MM.1S (cell line): ENCODE results near the gene PSMD8.

Experiments used
- DNase-seq: peaks from one replicate; pipeline ENCODE4 v3.0.0-alpha.2; 2015
- H2AFZ ChIP-seq: fragments of 300-600 bp; sonication (generic); 2 replicates; pipeline ENCODE4 v1.6.0; 2016; ENCODE audit warnings: antibody characterized with exemption, low read length
- H3F3A ChIP-seq: fragments of 300-600 bp; sonication (generic); 2 replicates; pipeline ENCODE4 v1.6.1; 2016; ENCODE audit warnings: mild to moderate bottlenecking, antibody characterized with exemption, low read length, moderate library complexity, mixed read lengths; ENCODE audit not compliant: insufficient read depth
- H3K27ac ChIP-seq: fragments of 300-600 bp; sonication (generic); 2 replicates; pipeline ENCODE4 v1.5.1; 2016; ENCODE audit warnings: mild to moderate bottlenecking, low read length
- H3K27me3 ChIP-seq: fragments of 300-600 bp; sonication (generic); replicated peaks from 2 replicates; pipeline ENCODE4 v1.6.0; 2016; ENCODE audit warnings: low read length; ENCODE audit not compliant: insufficient read depth
- H3K36me3 ChIP-seq: fragments of 300-600 bp; sonication (generic); replicated peaks from 2 replicates; pipeline ENCODE4 v1.6.1; 2016; ENCODE audit warnings: mild to moderate bottlenecking, low read length, mixed read lengths; ENCODE audit not compliant: insufficient read depth
- H3K4me1 ChIP-seq: fragments of 300-600 bp; sonication (generic); 2 replicates; pipeline ENCODE4 v1.6.1; 2016; ENCODE audit warnings: low read length, mixed read lengths
- H3K4me2 ChIP-seq: fragments of 300-600 bp; sonication (generic); 2 replicates; pipeline ENCODE4 v1.6.0; 2016; ENCODE audit warnings: low read depth, low read length
- H3K4me3 ChIP-seq: fragments of 300-600 bp; sonication (generic); 2 replicates; pipeline ENCODE4 v1.5.1; 2016; ENCODE audit warnings: low read length, mixed read lengths
- H3K79me2 ChIP-seq: fragments of 300-600 bp; sonication (generic); 2 replicates; pipeline ENCODE4 v1.6.1; 2016; ENCODE audit warnings: mixed run types, low read length, mixed read lengths
- H3K9ac ChIP-seq: fragments of 300-600 bp; sonication (generic); 2 replicates; pipeline ENCODE4 v1.6.1; 2016; ENCODE audit warnings: low read length, mixed read lengths
- H3K9me2 ChIP-seq: fragments of 300-600 bp; sonication (generic); replicated peaks from 2 replicates; pipeline ENCODE4 v1.6.1; 2016; ENCODE audit warnings: mild to moderate bottlenecking, low read length, mixed read lengths; ENCODE audit not compliant: insufficient read depth
- H3K9me3 ChIP-seq: fragments of 300-600 bp; sonication (generic); replicated peaks from 2 replicates; pipeline ENCODE4 v1.6.1; 2016; ENCODE audit warnings: mild to moderate bottlenecking, low read length, mixed read lengths; ENCODE audit not compliant: insufficient read depth
- H4K20me1 ChIP-seq: fragments of 300-600 bp; sonication (generic); 2 replicates; pipeline ENCODE4 v1.6.1; 2016; ENCODE audit warnings: mild to moderate bottlenecking, low read length, moderate library complexity, mixed read lengths; ENCODE audit not compliant: insufficient read depth
- CTCF ChIP-seq: fragments of 300-600 bp; sonication (generic); IDR thresholded peaks from 2 replicates; pipeline ENCODE4 v1.5.1; 2016; ENCODE audit warnings: antibody characterized with exemption, low read length, mixed read lengths
- EZH2 ChIP-seq: fragments of 300-600 bp; sonication (generic); optimal IDR thresholded peaks from 2 replicates; pipeline ENCODE3; 2017; ENCODE audit warnings: low read depth, mild to moderate bottlenecking, antibody characterized with exemption, low read length, mixed read lengths
- EZH2phosphoT487 ChIP-seq: fragments of 300-600 bp; sonication (generic); IDR thresholded peaks from 2 replicates; pipeline ENCODE4 v1.6.1; 2018; ENCODE audit warnings: antibody characterized with exemption, low read length

Gene PSMD8

GRCh38 chr19:38374332-38375097 lies at the start of gene PSMD8:
Gene PSMD8 (plus strand): TSS chr19:38374571. CDS start chr19:38374602, 31 bp downstream.
- H2AFZ ChIP-seq: peak within 1 kb of the TSS; percentile 63
- H3K9ac ChIP-seq: peak within 1 kb of the TSS; percentile 93
- no peaks in the 10 kb centered on the region for H3K9me3 ChIP-seq
- TF ChIP-seq CTCF: peak; percentile 18; the same call in 1 of the 2 replicates
- no peak for TF ChIP-seq EZH2phosphoT487
- H3K4me1 ChIP-seq: 0 out of 2 replicates have a peak, but pooled peaks cover 3% of the 10 kb centered on the region
- no peaks in the 10 kb centered on the region for H4K20me1 ChIP-seq
- peak within 1 kb of the TSS; percentile 55; the same call in 1 of the 2 replicates for H3K27ac ChIP-seq
- peak within 1 kb of the TSS; percentile 89 for H3K4me3 ChIP-seq
- H3F3A ChIP-seq: no peaks in the 10 kb centered on the region
- H3K79me2 ChIP-seq: peaks cover 41% of the 10 kb centered on the region
- H3K27me3 ChIP-seq: no peaks in the 10 kb centered on the region; the same call in 1 of the 2 replicates
- peak within 1 kb of the TSS; percentile 89 for H3K4me2 ChIP-seq
- no peaks in the 10 kb centered on the region for H3K9me2 ChIP-seq
- H3K36me3 ChIP-seq: no peaks in the 10 kb centered on the region
- peak; percentile 99 for DNase-seq

DNA sequence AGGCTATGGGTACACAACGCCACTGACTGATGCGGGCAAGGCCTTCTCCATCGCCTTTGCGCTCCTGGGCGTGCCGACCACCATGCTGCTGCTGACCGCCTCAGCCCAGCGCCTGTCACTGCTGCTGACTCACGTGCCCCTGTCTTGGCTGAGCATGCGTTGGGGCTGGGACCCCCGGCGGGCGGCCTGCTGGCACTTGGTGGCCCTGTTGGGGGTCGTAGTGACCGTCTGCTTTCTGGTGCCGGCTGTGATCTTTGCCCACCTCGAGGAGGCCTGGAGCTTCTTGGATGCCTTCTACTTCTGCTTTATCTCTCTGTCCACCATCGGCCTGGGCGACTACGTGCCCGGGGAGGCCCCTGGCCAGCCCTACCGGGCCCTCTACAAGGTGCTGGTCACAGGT lies 47.8 kb upstream of the PSMD8 start:
- no peak for DNase-seq
- Histone ChIP-seq H4K20me1 (no peaks in the 10 kb centered on the region), H3K4me1 (no peaks in the 10 kb centered on the region), H3F3A (no peaks in the 10 kb centered on the region), H2AFZ (no peak overlapping the region), H3K27me3 (peaks cover 12% of the 10 kb centered on the region; the same call in 1 of the 2 replicates), H3K9ac (no peak overlapping the region), H3K9me3 (no peaks in the 10 kb centered on the region), H3K79me2 (no peaks in the 10 kb centered on the region), H3K27ac (no peak overlapping the region), H3K4me3 (no peak overlapping the region), H3K36me3 (no peaks in the 10 kb centered on the region), H3K4me2 (no peak overlapping the region), H3K9me2 (no peaks in the 10 kb centered on the region)
- TF ChIP-seq EZH2 (no peak), CTCF (no peak), EZH2phosphoT487 (no peak)

GRCh38 chr19:38329651-38330050 lies 44.7 kb upstream of the PSMD8 start:
- H3K9me2 ChIP-seq: no peaks in the 10 kb centered on the region
- peaks cover 10% of the 10 kb centered on the region; the same call in 1 of the 2 replicates for H3K27me3 ChIP-seq
- no peaks in the 10 kb centered on the region for H3K4me1 ChIP-seq
- H3K4me2 ChIP-seq: no peak overlapping the region
- no peaks in the 10 kb centered on the region for H4K20me1 ChIP-seq
- H3K9ac ChIP-seq: no peak overlapping the region
- H3K9me3 ChIP-seq: no peaks in the 10 kb centered on the region
- H3K79me2 ChIP-seq: no peaks in the 10 kb centered on the region
- DNase-seq: no peak
- H3K36me3 ChIP-seq: no peaks in the 10 kb centered on the region
- no peak overlapping the region for H3K27ac ChIP-seq
- H3K4me3 ChIP-seq: no peak overlapping the region
- no peak for TF ChIP-seq EZH2
- TF ChIP-seq EZH2phosphoT487: no peak
- no peak for TF ChIP-seq CTCF
- H2AFZ ChIP-seq: no peak overlapping the region
- no peaks in the 10 kb centered on the region for H3F3A ChIP-seq
